Astrocyte of the spinal cord (primary cell): ENCODE data around the gene FBXO41.

Source experiments
- DNase-seq: peaks from one replicate; pipeline ENCODE4 v3.0.0; 2011; ENCODE audit warnings: low read depth, low spot score
- H3K4me3 ChIP-seq: 2 replicates; pipeline ENCODE4 v1.5.1; 2011; ENCODE audit warnings: low read depth, mild to moderate bottlenecking, low read length, moderate library complexity
- in situ Hi-C: cut with HindIII; loops from 2 replicates; pipeline ENCODE4 v1.10.0; 2017; ENCODE audit warnings: low sequenced_read_pairs
- TF ChIP-seq, protein P1 (sequence below): IDR thresholded peaks from 2 replicates; pipeline ENCODE4 v1.5.1; 2012; ENCODE audit warnings: low read depth, mild to moderate bottlenecking, low read length, inconsistent platforms

The FBXO41 gene

DNA sequence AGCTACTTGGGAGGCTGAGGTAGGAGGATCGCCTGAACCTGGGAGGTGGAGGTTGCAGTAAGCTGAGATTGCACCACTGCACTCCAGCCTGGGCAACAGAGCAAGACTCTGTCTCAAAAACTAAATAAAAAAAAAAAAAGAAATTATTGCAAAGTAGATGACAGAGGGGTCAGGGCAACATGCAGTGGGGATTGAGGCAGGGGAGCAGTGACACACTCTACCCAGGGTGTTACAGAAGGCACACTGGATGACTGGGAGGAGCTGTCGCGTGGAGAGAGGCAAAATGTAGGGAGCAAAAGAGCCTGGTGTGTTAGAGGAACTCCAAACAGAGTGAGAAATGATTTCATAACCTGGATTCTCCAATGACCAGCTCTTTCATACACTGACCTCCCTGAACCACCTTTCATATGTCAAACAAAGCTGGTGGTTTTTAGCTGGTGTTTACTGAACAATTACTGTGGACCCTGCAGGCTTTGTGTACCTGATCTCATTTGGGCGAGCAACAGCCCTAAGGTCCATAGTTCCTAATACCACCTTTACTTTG, 22.1 kb downstream of the FBXO41 start:
- DNase-seq, result no peak
- TF ChIP-seq, protein P1, sequence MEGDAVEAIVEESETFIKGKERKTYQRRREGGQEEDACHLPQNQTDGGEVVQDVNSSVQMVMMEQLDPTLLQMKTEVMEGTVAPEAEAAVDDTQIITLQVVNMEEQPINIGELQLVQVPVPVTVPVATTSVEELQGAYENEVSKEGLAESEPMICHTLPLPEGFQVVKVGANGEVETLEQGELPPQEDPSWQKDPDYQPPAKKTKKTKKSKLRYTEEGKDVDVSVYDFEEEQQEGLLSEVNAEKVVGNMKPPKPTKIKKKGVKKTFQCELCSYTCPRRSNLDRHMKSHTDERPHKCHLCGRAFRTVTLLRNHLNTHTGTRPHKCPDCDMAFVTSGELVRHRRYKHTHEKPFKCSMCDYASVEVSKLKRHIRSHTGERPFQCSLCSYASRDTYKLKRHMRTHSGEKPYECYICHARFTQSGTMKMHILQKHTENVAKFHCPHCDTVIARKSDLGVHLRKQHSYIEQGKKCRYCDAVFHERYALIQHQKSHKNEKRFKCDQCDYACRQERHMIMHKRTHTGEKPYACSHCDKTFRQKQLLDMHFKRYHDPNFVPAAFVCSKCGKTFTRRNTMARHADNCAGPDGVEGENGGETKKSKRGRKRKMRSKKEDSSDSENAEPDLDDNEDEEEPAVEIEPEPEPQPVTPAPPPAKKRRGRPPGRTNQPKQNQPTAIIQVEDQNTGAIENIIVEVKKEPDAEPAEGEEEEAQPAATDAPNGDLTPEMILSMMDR, result no peak
- H3K4me3 ChIP-seq, result no peak overlapping the region
- in situ Hi-C loops, result no loop called here

DNA sequence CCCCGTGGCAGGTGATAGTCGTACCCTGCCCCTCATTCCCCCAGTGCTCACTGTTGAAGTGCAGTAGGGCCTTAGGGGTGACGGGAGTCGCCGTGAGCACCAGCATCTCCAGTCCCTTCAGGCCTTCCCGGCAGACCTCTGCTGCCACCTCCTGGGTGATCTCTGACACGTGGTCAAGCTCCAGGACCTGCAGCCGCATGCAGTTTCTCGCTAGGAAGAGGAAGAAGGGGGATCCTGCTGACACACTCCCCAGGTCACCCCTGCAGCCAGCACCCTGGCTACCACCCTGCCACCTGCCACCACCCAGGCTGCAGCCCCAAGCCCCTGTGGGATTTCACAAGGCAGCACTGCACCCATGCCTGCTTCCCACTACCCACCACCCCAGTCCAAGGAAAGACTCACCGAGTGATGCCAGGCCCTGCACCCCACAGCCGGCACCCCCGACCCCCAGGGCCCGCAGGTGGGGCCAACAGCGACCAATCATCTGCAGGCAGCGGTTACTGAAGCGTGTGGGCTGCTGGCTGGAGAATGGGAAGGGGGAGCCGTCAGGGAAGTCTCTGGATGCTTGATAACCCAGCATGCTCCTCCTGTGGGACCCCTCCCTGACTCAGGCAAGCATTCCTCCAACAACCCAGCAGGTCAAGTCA, 23.8 kb downstream of the FBXO41 start:
- TF ChIP-seq, protein P1, result peak; percentile 54
- in situ Hi-C loops, result no loop called here
- peak; percentile 33 for DNase-seq
- H3K4me3 ChIP-seq, result no peak overlapping the region

DNA sequence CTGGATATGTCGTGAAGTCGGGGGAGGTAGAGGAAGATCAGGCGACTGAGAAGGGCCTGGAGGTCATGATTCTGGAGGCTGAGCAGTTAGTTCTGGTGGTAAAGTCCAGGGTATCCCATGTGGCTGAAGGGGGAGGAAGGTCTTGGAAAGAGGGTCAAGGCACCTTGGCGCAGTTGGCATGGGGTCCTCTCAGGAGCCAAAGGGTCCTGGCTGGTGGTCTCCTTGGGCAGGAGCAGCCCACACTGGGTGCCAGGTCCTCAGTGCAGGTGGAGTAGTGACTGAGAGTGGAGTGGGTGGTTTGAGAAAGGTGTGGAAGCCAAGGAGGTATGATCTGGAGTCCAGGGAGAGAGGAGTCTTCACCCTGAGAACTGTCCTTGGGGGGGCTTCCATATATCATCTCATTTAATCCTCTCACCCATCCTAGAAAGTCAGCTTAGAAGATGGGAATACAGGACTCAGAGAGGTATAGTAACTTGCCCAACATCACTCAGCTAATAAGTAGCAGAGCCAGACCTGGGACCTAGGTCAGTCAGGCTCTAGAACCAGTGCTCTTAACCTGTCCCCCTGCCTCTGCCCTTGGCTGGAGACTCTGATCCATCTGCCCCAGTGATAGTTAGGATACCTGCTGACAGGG, 24.5 kb downstream of the FBXO41 start:
- TF ChIP-seq, protein P1, result no peak
- no peak for DNase-seq
- H3K4me3 ChIP-seq, result no peak overlapping the region
- in situ Hi-C loops, result no loop called here

DNA sequence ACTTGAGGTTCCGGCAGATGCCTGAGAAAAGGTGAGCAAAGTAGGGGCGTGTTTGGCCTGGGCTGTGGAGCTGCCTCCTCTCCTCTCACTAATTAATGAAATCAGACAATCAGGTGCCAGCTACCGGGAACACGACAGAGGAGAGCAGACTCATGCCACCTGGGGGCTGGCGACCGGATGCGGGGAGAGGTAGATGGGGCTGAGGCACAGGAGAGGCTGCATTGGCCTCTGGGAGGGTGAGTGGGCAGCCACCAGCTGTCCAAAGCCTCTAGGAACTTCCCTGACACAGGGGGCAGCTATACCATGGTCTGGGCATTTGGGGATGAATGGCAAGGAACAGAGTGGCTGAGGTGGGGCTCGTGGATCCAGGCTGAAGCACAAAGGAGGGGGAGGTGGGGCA, 25.0 kb downstream of the FBXO41 start:
- TF ChIP-seq, protein P1, result no peak
- in situ Hi-C loops, result no loop called here
- H3K4me3 ChIP-seq, result no peak overlapping the region
- DNase-seq, result no peak

DNA sequence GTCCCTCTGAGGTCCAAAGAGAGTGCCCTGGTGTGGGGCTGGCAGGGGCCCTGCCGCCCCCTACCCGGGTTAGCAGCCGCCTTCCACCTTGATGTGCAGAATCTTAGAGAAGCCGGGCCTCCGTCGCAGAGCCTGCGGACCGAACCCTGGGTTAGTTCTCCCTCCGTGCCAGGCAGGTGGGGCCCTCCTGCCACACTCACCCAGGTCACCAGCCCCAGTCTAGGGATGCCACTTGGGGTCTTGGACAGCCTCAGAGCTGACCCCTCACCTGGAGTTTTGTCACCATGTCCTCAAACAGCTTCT, 25.4 kb downstream of the FBXO41 start:
- no peak for DNase-seq
- TF ChIP-seq, protein P1, result no peak
- in situ Hi-C loops, result no loop called here
- no peak overlapping the region for H3K4me3 ChIP-seq

DNA sequence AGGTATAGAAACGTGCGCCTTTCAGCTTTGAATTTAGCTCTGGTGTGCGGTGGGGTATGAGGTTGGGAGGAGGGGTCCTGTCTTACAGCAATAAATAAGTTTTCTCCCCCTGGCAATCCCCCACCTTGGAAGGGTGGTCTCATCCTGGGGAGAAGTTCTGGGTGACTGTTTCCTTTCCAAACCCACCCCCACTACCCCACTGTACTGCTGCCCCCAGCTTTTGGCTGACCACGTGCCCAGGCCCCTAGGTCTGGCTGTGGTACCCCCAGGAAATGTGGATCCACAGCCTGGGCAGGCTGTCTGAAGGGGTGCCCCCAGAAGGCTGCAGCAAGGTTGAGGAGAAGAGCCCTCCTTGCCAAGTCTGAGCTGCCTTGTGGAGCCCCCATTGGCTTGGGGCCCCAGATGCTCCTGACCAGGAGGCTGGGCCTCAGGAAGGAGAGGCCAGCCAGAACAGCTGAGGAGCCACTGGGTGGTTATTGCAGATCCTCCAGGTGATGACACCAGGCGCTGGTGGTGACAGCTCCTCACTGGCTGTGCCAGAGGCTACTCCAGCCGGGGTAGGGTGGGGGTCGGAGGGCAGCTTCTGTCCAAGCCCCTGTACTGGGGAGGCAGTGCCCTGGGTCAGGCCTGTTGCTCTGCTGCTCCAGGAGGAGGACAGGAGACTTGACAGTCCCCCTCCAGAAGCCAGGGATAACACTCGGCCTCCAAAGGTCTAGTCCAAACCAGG, 25.9 kb downstream of the FBXO41 start:
- H3K4me3 ChIP-seq, result no peak overlapping the region
- no peak for DNase-seq
- TF ChIP-seq, protein P1, result no peak
- in situ Hi-C loops, result no loop called here
